SW480 (cell line): ENCODE data around the gene IFNAR1.
"Not testable (repeated sequence)": the region's sequence is repeated elsewhere in the genome, so short reads cannot be mapped to it uniquely, and the experiment has no call there.

Experiments used
- DNase-seq: peaks from one replicate; pipeline ENCODE4 v3.0.0-alpha.2; 2016; ENCODE audit warnings: low spot score

The IFNAR1 gene

DNA sequence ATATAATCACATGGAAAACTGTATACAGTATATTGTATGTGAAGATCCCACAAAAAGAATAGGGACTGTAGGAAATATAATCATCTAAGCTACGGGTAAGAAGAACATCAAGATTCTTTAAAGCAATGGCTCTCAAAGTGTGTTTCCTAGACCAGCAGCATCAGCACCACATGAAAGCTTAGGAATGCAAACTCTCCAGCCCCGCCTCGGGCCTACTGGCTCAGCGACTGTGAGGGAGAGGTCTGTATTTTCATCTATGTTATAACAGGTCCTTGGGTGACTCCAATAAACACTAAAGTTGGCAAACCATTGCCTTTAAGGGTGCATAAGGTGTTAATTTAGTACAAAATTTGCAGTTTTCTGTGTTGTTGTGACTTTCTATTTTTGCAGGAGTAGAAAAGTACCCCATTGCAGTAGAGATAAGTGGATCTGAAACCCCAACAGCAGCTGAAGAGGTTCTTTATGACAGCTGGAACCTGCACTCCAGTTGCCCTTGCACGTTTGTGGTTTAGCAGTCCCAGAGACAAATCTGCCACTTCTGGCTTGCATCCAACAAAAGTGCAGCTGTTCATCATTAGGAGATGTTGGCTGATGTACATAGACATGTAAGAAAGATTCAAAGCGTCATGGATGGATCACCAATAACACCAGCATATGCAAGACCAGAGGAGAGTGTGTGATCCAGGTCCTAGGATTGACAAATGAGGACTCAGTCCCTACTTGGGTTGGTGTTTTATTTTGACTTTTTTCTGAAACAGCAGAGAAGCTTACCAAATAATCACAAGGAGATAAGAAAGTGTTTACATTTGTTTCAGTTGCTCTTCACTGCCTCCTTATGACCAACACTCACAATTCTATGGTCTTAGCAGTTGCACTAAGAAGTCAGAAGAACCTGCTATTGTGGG, 15.9 kb upstream of the IFNAR1 start:
- DNase-seq: peak; percentile 31

DNA sequence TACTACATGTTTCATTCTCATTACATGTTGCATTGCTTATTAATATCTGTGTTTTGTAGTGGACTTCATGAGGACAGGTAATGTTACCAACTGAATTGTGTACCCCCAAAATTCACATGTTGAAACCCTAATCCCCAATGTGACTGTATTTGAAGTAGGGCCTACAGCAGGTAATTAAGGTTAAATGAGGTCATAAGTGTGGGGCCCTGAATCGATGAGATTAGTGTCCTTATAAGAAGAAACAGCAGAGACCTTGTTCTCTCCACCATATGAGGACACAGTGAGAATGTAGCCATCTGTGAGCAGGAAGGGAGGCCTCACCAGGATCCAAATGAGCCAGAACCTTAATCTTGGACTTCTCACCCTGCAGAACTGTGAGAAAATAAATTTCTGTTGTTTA, 15.0 kb upstream of the IFNAR1 start:
- DNase-seq: no peak

DNA sequence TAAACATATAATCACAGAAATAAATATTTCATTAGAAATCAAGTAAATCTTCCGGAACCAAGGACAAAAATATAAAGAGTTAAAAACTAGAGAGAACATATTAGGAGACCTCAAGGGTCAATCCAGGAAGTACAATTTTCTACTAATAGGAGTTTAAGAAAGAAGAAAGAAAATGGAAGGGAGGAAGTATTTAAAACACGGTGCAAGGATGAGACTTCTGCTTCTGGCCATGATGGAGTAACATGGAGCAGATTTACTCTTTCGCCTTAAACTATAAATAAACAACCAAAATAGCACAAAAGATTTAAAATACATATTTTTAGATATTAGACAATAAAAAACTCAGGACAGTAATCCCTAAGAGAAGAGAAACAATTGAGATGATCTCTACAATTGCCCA, 12.6 kb upstream of the IFNAR1 start:
- no peak for DNase-seq

DNA sequence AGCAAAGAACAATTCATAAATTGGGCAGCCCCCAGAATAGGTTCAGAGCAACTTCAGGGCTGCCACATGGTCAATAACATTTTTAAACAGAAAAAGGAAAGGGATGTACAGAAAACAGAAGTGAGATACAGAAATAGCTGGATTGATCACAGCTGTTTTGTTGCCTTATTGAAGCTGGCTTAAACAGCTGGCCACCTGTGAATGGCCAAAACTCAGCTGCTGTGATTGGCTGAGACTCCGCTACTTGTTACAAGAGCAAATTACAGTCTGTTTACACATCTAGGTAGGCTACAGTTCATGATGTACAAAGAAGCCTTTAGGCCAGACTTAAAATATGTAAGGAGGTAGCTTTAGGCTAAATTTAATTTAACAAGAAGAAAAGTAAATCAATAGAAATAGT, 11.6 kb upstream of the IFNAR1 start:
- no peak for DNase-seq

DNA sequence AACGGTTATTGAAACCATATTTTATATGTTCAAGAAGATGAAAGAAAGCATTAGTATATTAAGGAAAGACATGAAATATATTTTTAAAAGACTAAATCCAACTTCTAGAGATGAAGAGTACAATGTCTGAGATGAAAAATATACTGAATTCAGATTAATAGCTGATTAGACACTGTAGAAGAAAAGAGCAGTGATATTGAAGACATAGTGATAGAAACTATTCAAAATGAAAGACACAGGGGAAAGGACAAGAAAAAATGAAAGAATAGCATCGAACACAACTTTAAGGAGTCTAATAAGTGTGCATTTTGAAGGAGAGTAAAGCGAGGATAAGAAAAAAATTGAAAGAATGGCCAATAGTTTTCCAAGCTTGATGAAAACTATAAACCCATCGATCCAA, 11.2 kb upstream of the IFNAR1 start:
- no peak for DNase-seq

DNA sequence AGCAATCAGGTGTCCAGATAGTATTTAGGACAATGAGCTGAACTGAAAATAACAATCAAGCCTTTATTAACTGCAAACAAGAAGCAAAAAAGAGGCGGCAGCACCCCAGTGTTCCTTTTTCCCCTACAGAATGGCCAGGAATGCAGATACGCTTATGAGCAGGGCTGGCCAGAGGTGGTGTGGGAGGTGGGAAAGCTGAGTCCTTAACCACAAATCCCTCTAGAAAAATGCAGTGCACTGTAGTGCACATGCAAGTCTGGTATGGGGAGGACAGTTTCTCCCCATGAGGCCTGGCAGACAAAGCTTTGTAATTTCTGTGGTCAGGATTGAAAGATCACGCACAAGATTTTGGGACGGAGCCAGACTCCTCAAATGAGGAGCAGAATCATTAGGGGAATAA, 10.7 kb upstream of the IFNAR1 start:
- DNase-seq: no peak

DNA sequence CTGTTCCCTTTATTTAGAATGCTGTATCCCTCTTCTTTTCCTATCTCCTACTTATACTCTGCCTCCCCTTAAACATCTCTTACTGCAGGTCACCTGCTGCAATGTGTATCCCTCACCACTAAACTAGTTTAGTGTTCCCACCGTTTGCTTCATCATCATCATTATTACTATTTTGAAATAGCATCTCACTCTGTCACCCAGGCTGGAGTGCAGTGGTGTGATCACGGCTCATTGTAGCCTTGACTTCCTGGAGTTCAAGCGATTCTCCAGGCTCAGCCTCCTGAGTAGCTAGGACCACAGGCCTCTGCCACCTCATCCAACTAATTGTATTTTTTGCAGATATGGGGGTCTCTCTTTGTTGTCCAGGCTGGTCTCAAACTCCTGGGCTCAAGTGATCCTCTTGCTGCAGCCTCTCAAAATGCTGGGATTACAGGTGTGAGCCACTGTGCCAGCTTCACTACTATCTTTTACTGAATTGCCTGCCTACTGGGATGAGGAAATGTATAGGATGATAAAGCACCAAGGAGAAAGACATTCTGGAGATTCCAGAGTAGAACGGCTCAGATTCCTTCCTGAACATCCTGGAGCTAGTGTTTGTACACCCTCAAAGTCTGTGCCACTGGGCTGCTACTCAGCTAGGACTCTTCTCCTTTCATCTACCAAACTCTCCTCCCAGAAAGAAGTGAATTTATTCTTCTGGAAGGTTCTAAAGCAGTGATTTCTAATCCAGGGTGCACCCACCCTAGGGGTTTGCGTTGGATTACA, 8.6 kb upstream of the IFNAR1 start:
- no peak for DNase-seq

DNA sequence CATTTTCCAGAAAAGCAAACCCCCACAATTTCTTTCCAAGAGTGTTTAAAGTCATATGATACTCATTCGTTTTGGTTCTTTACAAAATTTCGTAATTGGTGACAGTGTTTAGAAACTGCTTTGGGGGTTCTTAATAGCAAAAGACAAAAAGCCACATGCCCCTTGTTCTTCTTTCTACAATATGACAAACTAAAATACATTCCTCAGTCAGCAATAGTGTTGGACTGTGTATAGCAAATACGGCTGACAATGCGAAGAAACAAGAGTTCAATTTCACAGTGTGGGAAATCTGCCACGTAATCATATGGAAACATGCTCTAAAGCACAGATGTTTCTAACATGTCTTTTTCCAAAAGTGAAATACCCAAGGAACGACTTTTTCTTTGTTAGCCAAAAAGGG, 7.6 kb upstream of the IFNAR1 start:
- no peak for DNase-seq

DNA sequence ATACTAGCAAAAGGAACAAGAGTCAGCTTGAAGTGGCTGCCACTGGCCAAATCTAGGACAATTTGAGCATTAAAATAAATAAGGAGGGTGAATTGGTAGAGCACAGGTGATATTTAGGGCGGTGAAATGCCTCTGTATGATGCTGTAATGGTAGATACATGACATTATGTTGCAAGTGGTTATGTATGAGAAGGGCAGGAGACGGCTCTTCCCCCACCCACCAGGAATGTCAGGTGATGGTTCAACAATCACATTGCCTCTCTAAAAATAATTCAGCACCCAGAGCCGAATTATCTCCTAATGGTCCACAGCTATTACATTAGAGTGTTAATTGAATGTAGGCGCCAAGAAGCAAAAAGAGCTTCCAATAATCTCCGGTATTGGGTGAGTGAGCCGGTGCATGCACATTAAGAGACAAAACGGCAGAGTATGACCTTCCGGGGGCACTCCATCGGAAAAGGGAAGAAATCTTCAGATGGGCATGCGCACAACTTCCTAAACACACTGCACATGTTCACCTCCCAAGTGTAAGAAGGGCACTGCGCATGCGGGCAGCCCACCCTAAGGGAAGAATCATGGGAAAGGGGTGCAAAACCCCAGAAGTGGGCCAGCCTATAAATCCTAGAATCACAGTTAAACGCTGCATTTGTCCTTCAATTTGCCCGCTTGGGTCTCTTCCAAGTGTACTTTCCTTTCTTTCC, 6.8 kb upstream of the IFNAR1 start:
- no peak for DNase-seq

DNA sequence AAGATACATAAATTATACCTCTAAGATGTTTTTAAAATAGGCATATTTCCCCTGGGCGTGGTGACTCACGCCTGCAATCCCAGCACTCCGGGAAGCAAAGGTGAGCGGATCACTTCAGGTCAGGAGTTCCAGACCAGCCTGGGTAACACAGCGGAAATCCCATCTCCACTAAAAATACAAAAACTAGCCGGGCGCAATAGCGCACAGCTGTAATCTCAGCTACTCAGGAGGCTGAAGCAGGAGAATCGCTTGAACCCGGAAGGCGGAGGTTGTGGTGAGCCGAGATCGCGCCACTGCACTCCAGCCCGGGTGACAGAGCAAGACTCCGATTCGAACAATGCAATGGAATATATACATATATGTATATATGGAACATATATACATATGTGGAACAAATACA, 3.8 kb upstream of the IFNAR1 start:
- DNase-seq: not testable (repeated sequence)

DNA sequence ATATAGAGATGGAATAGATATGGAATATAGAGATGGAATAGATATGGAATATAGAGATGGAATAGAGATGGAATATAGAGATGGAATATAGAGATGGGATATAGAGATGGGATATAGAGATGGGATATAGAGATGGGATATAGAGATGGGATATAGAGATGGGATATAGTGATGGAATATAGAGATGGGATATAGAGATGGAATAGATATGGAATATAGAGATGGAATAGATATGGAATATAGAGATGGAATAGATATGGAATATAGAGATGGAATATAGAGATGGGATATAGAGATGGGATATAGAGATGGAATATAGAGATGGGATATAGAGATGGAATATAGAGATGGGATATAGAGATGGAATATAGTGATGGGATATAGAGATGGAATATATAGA, 1.2 kb upstream of the IFNAR1 start:
- not testable (repeated sequence) for DNase-seq

DNA sequence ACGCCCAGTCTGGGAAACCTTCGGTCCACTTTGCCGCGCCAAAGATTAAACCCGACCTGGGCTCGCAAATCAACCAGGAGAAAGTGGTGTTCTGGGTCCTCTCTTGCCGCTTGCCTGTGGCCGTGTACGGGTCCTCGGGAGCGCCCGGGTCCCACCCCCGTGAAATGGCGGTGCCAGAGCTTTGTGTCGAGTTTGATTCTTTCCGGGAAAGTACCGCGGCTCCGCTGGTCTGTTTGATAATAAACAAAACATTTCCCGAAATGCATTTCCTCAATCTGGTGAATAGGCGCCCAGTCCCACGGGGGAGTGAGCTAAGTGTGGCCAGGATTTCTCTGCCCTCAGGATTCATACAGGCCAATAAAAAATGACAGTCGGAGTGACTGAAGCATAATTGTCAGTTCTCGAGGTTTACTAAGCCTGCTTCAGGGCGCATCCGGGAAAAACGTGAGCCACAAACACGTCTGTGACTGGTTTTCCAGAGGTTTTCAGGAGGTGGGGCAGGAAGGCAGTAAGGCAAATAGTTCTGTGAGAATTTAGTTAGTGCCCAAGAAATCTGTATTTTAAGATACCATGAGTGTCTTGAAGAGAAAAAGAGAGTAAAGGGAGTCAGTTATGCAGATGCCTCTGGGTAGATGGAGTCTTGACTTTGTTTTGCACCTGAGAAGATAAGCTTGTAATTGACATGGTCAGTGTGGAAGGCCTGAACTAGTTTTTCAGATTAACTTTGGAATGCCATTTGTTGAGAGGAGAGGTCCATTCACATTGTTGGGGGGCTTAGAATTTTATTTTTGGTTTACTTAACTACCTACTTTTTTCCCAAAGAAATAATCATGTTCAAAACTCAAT, 675 bp downstream of the IFNAR1 start:
- DNase-seq: peak; percentile 76

DNA sequence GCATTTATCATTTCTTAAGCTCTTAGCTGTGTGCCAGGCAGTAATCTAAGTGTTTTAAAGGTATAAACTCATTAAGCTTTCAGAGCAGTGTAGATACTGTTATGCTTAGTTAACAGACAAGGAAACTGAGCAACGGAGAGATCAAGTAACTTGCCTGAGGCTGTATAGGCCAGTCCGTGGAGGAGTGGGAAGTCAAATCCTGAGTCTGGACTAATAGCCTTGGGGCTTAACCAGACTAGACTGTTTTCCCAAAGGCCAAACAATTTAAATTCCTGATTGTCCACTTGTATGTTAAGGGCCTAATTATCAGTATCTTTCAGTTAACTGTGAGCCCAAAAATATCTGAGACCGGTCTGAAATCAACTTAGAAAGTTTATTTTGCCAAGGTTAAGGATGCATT, 2.6 kb downstream of the IFNAR1 start:
- DNase-seq: no peak

DNA sequence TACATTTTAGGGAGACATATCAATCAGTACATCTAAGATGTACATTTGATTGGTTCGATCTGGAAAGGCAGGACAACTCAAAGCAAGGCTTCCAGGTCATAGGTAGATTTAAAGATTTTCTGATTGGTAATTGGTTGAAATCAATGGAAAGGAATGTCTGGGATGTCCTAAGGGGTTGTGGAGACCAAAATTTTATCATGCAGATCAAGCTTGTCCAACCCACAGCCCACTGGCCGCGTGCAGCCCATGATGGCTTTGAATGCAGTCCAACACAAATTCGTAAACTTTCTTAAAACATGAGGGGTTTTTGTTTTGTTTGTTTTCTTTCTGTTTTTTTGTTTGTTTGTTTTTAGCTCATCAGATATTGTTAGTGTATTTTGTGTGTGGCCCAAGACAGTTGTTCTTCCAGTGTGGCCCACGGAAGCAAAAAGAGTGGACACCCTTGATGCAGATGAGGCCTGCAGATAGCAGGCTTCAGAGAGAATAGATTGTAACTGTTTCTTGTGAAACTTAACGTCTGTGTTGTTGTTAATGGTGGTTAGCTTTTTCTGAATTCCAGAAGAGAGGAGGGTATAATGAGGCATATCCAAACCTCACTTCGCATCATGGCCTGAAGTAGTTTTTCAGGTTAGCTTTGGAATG, 3.1 kb downstream of the IFNAR1 start:
- DNase-seq: no peak

DNA sequence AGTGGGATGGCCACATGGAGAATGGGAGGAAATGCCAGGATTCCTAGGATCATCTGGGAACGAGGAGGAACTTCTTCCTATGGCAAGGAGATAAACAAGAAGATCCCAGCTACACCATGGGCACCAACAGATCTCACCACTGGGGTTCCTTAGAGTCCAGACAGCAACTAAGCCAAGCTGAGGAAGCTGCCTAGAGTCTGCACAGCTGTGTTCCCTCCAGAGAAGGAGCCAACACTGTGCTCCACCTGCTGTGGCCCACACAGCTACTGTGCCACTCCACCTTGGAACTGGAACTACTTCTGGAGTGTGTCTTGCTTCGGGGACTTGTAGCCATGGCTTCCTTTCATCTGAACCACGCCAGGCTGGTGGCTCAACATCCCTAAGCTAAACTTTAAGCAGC, 6.0 kb downstream of the IFNAR1 start:
- DNase-seq: no peak

DNA sequence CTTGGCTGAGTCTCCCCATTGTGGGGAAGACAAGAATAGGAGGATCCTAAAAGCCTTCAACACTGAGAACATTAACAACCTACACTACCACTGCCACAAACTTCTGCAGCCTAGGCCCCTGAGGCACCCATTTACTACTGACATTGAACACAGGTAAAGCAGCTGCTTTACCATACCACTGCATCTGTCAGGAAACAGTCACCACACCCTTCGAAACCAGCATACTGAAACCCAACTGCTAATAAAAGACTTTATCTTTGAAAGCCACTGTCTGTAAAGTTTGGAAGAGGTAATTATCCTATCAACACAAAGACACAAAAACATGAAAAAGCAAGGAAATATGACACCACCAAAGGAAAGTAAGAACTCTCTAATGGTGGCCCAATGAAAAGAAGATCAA, 7.4 kb downstream of the IFNAR1 start:
- no peak for DNase-seq

DNA sequence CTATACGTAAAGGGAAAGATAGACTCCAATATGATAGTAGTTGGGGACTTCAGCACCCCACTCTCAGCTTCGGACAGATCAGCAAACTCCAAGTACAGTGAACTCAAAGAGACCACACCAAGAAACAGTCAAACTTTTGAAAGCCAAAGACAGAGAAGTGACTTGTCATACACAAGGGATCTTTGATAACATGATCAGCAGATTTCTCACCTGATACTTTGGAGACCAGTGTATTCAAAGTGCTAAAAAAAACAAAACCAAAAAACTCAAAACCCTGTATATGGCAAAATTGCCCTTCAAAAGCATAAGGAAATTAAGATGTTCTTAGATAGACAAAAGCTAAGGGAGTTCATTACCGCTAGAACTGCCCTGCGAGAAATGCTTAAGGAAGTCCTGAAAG, 9.4 kb downstream of the IFNAR1 start:
- DNase-seq: no peak

DNA sequence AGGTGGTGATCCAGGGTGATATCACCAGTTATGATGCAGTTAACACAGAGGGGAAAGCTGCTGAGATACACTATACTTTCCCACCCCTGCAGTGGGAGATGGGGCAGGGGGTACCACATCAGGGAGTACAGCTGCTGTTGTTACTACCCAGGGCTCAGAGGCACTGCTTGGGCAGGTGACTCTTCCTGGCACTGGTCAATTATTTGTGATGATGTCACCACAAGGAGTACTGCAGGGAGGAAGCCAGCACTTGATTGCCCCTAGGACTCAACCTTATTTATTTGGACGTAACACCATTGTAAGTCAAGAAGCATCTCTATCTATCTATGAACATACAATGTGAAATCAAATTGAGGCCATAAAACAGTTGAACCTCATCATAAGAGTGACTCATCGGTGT, 10.1 kb downstream of the IFNAR1 start:
- no peak for DNase-seq

DNA sequence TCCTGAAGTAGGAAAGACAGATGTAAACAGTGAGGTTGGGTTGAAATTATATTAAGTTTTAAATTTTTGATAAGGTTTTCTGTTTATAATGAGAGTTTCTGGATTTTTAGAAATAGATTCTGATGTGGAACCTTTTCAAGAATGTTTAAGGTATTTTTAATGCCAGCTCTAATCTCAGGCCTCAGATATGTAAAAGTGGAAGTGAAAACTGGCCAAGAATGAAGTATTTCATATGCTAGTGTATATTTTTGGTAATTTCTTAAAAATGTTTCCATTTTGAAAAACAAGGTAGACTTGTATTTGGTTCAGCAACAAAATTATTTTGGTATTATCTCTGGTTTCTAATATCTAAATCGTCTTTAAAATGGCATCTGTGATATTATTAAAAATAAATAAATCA, 14.4 kb downstream of the IFNAR1 start:
- DNase-seq: no peak

DNA sequence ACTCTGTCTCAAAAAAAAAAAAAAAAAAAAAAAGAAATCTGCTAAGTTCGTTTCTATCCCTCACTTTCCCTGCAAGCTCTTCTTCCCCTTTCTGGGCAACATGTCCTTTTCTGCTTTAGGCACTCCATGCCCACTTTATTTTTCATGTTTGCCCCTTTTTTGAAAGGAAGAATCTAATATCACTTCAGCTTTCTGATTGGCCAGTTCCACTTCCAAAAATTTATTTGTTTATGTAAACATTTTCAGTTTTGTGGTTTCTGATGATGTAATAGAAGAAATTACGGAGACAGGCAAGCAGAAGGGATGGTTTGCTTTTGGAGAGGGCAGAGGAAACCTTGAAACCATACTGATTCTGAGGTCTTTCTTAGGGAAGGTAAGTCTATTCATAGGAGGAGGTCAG, 15.1 kb downstream of the IFNAR1 start:
- no peak for DNase-seq

DNA sequence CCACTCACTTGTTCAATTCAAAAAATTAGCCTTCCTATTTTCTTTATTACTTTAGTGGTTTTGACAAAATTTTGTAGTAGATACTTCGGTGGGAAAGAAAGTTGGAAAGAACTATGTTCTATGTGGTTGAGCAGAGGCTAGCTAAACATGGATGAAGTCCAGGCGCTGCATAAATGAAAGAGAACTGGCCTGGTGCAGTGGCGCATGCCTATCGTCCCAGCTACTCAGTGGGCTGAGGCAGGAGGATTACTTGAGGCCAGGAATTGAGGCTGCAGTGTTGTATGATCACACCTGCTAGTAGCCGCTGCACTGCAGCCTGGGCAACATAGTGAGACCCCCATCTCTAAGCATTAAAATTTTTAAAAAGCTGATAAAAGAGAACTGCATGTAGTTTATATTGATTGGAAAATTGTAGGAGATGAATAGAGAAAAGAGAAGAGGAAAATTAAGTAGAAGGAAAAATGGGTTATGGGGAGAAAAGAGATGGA, 21.0 kb downstream of the IFNAR1 start:
- DNase-seq: no peak
